Endothelial cell of umbilical vein (primary cell): ENCODE data around the gene GIMAP8. TPM values are rescaled to one million over a fixed set of nuclear protein-coding genes. Genes with fewer than 3 reads are reported as not detected.

Experiments
- BruUV-seq: library from RNA; stranded (reverse); fragments of 400-500 nt; replicated peaks from 2 replicates; lab custom pipeline; 2021; lab: Mats Ljungman, UMichigan
- CTCF ChIA-PET: fragments of 300-600, 350-600 bp; sonication (Branson Sonifier 250); formaldehyde crosslinking; loops from one replicate; lab custom pipeline; 2021; ENCODE audit warnings: antibody characterized with exemption, inconsistent platforms; lab: Charles Lee
- POLR2A ChIA-PET: fragments of 300-600, 350-600 bp; sonication (Branson Sonifier 250); formaldehyde crosslinking; loops from one replicate; lab custom pipeline; 2021; ENCODE audit warnings: antibody characterized with exemption, inconsistent platforms; lab: Charles Lee
- DNase-seq: peaks from one replicate; pipeline ENCODE4 v3.0.0-alpha.2; 2011; ENCODE audit warnings: low read depth, low spot score
- FAIRE-seq: peaks from 2 replicates; lab custom pipeline; 2011; peaks lifted over from hg19 to GRCh38; lab: Jason Lieb, UNC
- H2AFZ ChIP-seq: 2 replicates; pipeline ENCODE4 v1.6.0; 2012; ENCODE audit warnings: low read depth, low read length, control low read depth, inconsistent platforms
- H3K27ac ChIP-seq: 2 replicates; pipeline ENCODE4 v1.5.1; 2011; ENCODE audit warnings: low read depth, mild to moderate bottlenecking, control low read depth, low read length, moderate library complexity; ENCODE audit not compliant: insufficient read depth
- H3K27me3 ChIP-seq, 2 experiments: 2 replicates each; pipeline versions ENCODE4 v1.6.0 to v1.6.1; 2011; ENCODE audit warnings: low read length in 2 of 2, mixed read lengths in 1 of 2; ENCODE audit not compliant: control insufficient read depth in 2 of 2, insufficient read depth in 2 of 2
- H3K36me3 ChIP-seq, 2 experiments: 2 replicates in 1 of 2; 3 replicates in 1 of 2; pipeline ENCODE4 v1.5.1; 2011; ENCODE audit warnings: low read length in 2 of 2, mild to moderate bottlenecking in 1 of 2, moderate library complexity in 1 of 2; ENCODE audit not compliant: control insufficient read depth in 2 of 2, insufficient read depth in 2 of 2; ENCODE audit errors: extremely low read depth in 1 of 2
- H3K4me1 ChIP-seq: 3 replicates; pipeline ENCODE4 v1.5.1; 2011; ENCODE audit warnings: mild to moderate bottlenecking, low read length; ENCODE audit not compliant: control insufficient read depth, insufficient read depth; ENCODE audit errors: extremely low read depth
- H3K4me2 ChIP-seq: 2 replicates; pipeline ENCODE4 v1.6.1; 2011; ENCODE audit warnings: low read length, control low read depth, mixed read lengths; ENCODE audit not compliant: insufficient read depth
- H3K4me3 ChIP-seq, 3 experiments: fragments of 200-600 bp in 1 of 3; sonication (generic), shearing (Covaris generic) in 1 of 3; replicated peaks in 1 of 3; 2 replicates each; pipeline ENCODE4 v1.5.1; 2011 to 2016; ENCODE audit warnings: control low read depth in 3 of 3, low read length in 3 of 3, mild to moderate bottlenecking in 2 of 3, inconsistent platforms in 1 of 3, low read depth in 1 of 3, moderate library complexity in 1 of 3; ENCODE audit not compliant: insufficient read depth in 1 of 3
- H3K79me2 ChIP-seq: 2 replicates; pipeline ENCODE4 v1.6.0; 2012; ENCODE audit warnings: low read length, inconsistent platforms; ENCODE audit not compliant: control insufficient read depth, insufficient read depth
- H3K9ac ChIP-seq: replicated peaks from 2 replicates; pipeline ENCODE3; 2011; ENCODE audit warnings: low read length, control low read depth; ENCODE audit not compliant: insufficient read depth; ENCODE audit errors: extremely low read depth
- H3K9me1 ChIP-seq: replicated peaks from 3 replicates; pipeline ENCODE4 v1.6.0; 2011; ENCODE audit warnings: mild to moderate bottlenecking, low read length; ENCODE audit not compliant: control insufficient read depth, insufficient read depth; ENCODE audit errors: extremely low read depth
- H3K9me3 ChIP-seq: replicated peaks from 2 replicates; pipeline ENCODE4 v1.5.1; 2012; ENCODE audit warnings: low read length, inconsistent platforms; ENCODE audit not compliant: control insufficient read depth, insufficient read depth
- H4K20me1 ChIP-seq: replicated peaks from 2 replicates; pipeline ENCODE3; 2011; ENCODE audit warnings: mild to moderate bottlenecking, low read length; ENCODE audit not compliant: control insufficient read depth, insufficient read depth; ENCODE audit errors: extremely low read depth
- EZH2 ChIP-seq: IDR thresholded peaks from 2 replicates; pipeline ENCODE4 v1.6.1; 2012; ENCODE audit warnings: borderline replicate concordance, low read depth, mild to moderate bottlenecking, moderate library complexity, low read length, inconsistent platforms; ENCODE audit not compliant: severe bottlenecking
- FOS ChIP-seq: IDR thresholded peaks from 2 replicates; pipeline ENCODE4 v1.6.1; 2011; ENCODE audit warnings: mild to moderate bottlenecking, low read length, moderate library complexity, borderline replicate concordance; ENCODE audit not compliant: insufficient read depth
- GATA2 ChIP-seq: IDR thresholded peaks from 2 replicates; pipeline ENCODE4 v1.7.0; 2011; ENCODE audit warnings: low read depth, mild to moderate bottlenecking, moderate library complexity, mixed read lengths, low read length; ENCODE audit not compliant: insufficient read length, insufficient read depth
- JUN ChIP-seq: IDR thresholded peaks from 2 replicates; pipeline ENCODE4 v1.6.1; 2011; ENCODE audit warnings: borderline replicate concordance, low read depth; ENCODE audit not compliant: insufficient read length, insufficient read depth
- MYC ChIP-seq: IDR thresholded peaks from one replicate; pipeline ENCODE4 v1.6.1; 2011; ENCODE audit warnings: mild to moderate bottlenecking, low read depth, low read length
- POLR2A ChIP-seq: IDR thresholded peaks from 2 replicates; pipeline ENCODE4 v1.6.1; 2012; ENCODE audit warnings: low read depth, mild to moderate bottlenecking, control low read depth, low read length
- POLR2AphosphoS5 ChIP-seq: IDR thresholded peaks from 2 replicates; pipeline ENCODE4 v1.6.1; 2012; ENCODE audit warnings: low read depth, mild to moderate bottlenecking, control low read depth, low read length, moderate library complexity; ENCODE audit not compliant: insufficient read depth
- dilution Hi-C: fragments of 300-500 bp; cut with MboI; formaldehyde crosslinking; loops from one replicate; pipeline ENCODE4 v1.15.0; 2019; ENCODE audit warnings: low sequenced_read_pairs; ENCODE audit not compliant: extremely low pct_ligation_motif_present
- intact Hi-C: fragments of 100-400 bp; cut with micrococcal nuclease; formaldehyde crosslinking; loops from one replicate; pipeline ENCODE4 v1.10.0; 2022
- polyA plus RNA-seq, 4 experiments: library from polyadenylated mRNA; depleted of rRNA in 3 of 4; stranded (reverse) in 3 of 4; unstranded in 1 of 4; fragments of >200 nt; gene quantifications; 2 replicates each; pipeline versions ENCODE4 v1.2.1 to v1.2.3, GENCODE V29; 2011 to 2012; ENCODE audit warnings: missing spikeins in 1 of 4
- total RNA-seq: library from RNA; stranded (reverse); gene quantifications from 2 replicates; pipeline ENCODE4 v1.2.3, GENCODE V29; 2021
- TF ChIP-seq, protein P1 (sequence below), 2 donors: IDR thresholded peaks; 1 replicate in 1 of 2; 2 replicates in 1 of 2; pipeline ENCODE4 v1.5.1; 2011; ENCODE audit warnings: low read length in 2 of 2, mild to moderate bottlenecking in 2 of 2, moderate library complexity in 2 of 2, control low read depth in 1 of 2, inconsistent platforms in 1 of 2, low read depth in 1 of 2; ENCODE audit not compliant: insufficient read depth in 1 of 2; ENCODE audit errors: extremely low read depth in 1 of 2
- TF ChIP-seq, protein P2 (sequence below): IDR thresholded peaks from 2 replicates; pipeline ENCODE4 v1.6.1; 2011; ENCODE audit not compliant: insufficient read depth, insufficient read length

The GIMAP8 gene
- total and polyA plus RNA-seq, 2 donors (not counting 3 experiments of a cell fraction or from before 2014, with no cell fraction given), result 32.2 to 71.8 TPM

DNA sequence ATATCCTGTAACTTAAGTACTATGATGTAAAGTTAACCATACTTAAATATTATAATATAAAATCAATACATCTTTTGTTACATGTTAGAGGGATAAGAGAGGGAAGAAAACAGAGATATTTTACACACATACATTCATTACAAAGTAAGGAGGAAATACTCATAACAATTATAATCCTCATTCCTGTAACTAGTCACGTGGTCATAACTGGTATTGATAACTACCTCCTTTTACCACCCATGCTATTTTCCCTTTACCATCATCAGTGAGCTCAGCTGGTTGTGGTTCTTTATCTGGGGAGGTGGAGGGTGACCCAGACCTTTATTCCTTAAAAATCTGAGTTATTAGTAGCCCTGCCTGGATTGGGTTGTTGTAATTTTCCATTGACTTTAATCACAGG, 8.3 kb downstream of the GIMAP8 start:
- no peaks in the 10 kb centered on the region for H3K27me3 ChIP-seq
- no peak for FAIRE-seq

More for the DNA sequence above, 8.3 kb downstream of the GIMAP8 start:
- Histone ChIP-seq H3K79me2 (peaks cover 22% of the 10 kb centered on the region), H3K36me3 (peaks cover 2 to 22% of the 10 kb centered on the region in 2 experiments), H3K4me1 (no peaks in the 10 kb centered on the region), H4K20me1 (no peaks in the 10 kb centered on the region), H3K4me3 (no peak overlapping the region), H3K4me2 (no peak overlapping the region), H2AFZ (no peak overlapping the region), H3K27ac (no peak overlapping the region), H3K9ac (no peak overlapping the region), H3K9me3 (no peaks in the 10 kb centered on the region), H3K9me1 (no peaks in the 10 kb centered on the region)
- intact Hi-C loops (no loop called here), dilution Hi-C loops (no loop called here)
- TF ChIP-seq EZH2, result no peak
- TF ChIP-seq, protein P1, sequence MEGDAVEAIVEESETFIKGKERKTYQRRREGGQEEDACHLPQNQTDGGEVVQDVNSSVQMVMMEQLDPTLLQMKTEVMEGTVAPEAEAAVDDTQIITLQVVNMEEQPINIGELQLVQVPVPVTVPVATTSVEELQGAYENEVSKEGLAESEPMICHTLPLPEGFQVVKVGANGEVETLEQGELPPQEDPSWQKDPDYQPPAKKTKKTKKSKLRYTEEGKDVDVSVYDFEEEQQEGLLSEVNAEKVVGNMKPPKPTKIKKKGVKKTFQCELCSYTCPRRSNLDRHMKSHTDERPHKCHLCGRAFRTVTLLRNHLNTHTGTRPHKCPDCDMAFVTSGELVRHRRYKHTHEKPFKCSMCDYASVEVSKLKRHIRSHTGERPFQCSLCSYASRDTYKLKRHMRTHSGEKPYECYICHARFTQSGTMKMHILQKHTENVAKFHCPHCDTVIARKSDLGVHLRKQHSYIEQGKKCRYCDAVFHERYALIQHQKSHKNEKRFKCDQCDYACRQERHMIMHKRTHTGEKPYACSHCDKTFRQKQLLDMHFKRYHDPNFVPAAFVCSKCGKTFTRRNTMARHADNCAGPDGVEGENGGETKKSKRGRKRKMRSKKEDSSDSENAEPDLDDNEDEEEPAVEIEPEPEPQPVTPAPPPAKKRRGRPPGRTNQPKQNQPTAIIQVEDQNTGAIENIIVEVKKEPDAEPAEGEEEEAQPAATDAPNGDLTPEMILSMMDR (IDR thresholded peaks at IDR 0.05; ENCODE audit: extremely low read depth in 1 of 2, insufficient read depth in 1 of 2, low read depth in 1 of 2, low read length in 2 of 2), result no peak
- no peak for TF ChIP-seq GATA2
- TF ChIP-seq FOS, result no peak
- TF ChIP-seq POLR2A, result no peak
- no peak for TF ChIP-seq JUN
- no peak for TF ChIP-seq MYC
- TF ChIP-seq POLR2AphosphoS5, result no peak
- TF ChIP-seq, protein P2, sequence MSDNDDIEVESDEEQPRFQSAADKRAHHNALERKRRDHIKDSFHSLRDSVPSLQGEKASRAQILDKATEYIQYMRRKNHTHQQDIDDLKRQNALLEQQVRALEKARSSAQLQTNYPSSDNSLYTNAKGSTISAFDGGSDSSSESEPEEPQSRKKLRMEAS, result no peak
- DNase-seq, result no peak
- ChIA-PET POLR2A (no interaction called here), CTCF (no interaction called here)
- BruUV-seq, result no TSS peak
